ENCODE results near the gene C2. TPM values are rescaled to one million over a fixed set of nuclear protein-coding genes. Genes with fewer than 3 reads are reported as not detected.

The C2 gene
- polyA plus RNA-seq (2011; rRNA removed) (0.74 and 1.2 TPM in 2 replicates), polyA minus RNA-seq (2011; rRNA and poly(A)+ RNA removed) (0.10 and 0.52 TPM in 2 replicates)

- DNase-seq (ENCODE audit: low read depth) = no peak
- ChIA-PET POLR2A (interaction anchor here (0.6 kb wide), 1 partner anchor 263 kb away, joined by 3 read pairs; no protein-coding TSS in a partner anchor), CTCF (no interaction called here)
- no peaks in the 10 kb centered on the region for H3K36me3 ChIP-seq (ENCODE audit: control insufficient read depth, insufficient read depth, low read length)
- no peak within 1 kb of the TSS for H3K4me3 ChIP-seq (ENCODE audit: low read depth, low read length)
- no peaks in the 10 kb centered on the region; the same call in 1 of the 2 replicates for H3K27me3 ChIP-seq (ENCODE audit: control insufficient read depth, insufficient read depth, low read length)
- TF ChIP-seq, protein P1, sequence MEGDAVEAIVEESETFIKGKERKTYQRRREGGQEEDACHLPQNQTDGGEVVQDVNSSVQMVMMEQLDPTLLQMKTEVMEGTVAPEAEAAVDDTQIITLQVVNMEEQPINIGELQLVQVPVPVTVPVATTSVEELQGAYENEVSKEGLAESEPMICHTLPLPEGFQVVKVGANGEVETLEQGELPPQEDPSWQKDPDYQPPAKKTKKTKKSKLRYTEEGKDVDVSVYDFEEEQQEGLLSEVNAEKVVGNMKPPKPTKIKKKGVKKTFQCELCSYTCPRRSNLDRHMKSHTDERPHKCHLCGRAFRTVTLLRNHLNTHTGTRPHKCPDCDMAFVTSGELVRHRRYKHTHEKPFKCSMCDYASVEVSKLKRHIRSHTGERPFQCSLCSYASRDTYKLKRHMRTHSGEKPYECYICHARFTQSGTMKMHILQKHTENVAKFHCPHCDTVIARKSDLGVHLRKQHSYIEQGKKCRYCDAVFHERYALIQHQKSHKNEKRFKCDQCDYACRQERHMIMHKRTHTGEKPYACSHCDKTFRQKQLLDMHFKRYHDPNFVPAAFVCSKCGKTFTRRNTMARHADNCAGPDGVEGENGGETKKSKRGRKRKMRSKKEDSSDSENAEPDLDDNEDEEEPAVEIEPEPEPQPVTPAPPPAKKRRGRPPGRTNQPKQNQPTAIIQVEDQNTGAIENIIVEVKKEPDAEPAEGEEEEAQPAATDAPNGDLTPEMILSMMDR (IDR thresholded peaks at IDR 0.05; ENCODE audit: insufficient read depth, low read depth, low read length) = no peak
Measured at GRCh38 chr6:31927242-31927862, at the start of gene C2. C2 (plus strand) TSS chr6:31927717; CDS start chr6:31927753, 36 bp downstream.

DNA sequence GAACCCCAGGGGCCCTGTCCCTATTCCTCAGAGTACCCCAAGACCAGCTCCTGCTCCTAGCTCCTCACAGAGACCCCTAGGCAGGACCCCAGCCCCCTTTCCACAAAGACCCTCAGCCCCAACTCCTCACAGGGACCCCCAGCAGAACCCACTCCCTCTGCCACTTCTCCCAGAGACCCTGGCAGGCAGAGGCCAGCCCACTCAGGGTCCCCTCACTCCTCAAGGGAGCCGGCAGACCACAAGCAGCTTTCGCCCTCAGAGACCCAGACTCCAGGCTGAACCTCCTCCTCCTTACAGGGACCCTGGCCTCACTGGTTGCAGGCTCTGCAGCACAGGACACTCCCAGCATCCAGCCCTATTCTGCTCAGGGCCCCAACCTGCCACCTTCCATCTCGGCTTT, 49.3 kb upstream of the C2 start:
- ChIA-PET CTCF (interaction anchor here (0.6 to 1.0 kb wide), 2 partner anchors 9 to 12 kb away, joined by 3 read pairs; no protein-coding TSS in a partner anchor), POLR2A (no interaction called here)
- Histone ChIP-seq H3K36me3 (ENCODE audit: control insufficient read depth, insufficient read depth, low read length) (peaks cover 18% of the 10 kb centered on the region), H3K4me3 (ENCODE audit: low read depth, low read length) (no peak overlapping the region), H3K27me3 (ENCODE audit: control insufficient read depth, insufficient read depth, low read length) (no peaks in the 10 kb centered on the region)
- TF ChIP-seq, protein P1 (IDR thresholded peaks at IDR 0.05; ENCODE audit: insufficient read depth, low read depth, low read length) = no peak
- DNase-seq (ENCODE audit: low read depth) = no peak

DNA sequence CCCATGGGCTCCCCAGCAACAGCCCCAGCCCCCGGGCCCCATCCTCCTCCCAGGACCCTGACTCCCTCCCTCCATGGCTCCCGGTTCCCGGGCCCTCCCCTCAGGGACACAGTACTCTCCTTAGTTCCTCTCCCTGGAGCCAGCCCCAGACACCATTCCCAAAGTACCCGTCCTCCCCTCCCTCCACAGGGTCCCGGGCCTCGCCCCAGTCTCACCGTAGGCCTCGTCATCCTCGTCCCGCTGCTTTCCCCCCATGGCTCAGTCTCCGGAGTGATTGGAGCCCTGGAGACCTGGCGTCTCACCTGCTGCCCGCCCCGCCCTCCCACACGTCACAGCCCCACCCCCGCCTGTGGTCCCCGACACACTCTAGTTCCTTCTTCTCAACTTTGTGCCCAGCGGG, 48.8 kb upstream of the C2 start, which contains the start of gene SLC44A4:
TSS of gene SLC44A4 (minus strand) at position 272 of the 400 bp plus-strand sequence. CDS start at position 255, 17 bp downstream.
- CTCF ChIA-PET = interaction anchor here (1.0 kb wide), 1 partner anchor 11 kb away, joined by 3 read pairs; no protein-coding TSS in a partner anchor

DNA sequence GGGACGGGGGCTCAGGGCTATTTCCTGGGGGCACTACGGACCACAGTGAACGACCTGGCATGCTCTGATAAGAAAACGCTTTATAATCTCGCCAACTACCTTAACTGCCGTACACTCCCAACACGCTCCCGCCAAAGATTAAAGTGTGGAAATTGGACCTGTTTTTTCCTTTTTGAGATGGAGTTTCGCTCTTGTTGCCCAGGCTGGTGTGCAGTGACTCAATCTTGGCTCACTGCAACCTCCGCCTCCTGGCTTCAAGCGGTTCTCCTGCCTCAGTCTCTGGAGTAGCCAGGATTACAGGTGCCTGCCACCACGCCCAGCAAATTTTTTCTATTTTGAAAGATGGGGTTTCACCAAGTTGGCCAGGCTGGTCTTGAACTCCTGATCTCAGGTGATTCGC, 48.4 kb upstream of the C2 start:
- ChIA-PET POLR2A (no interaction called here), CTCF (interaction anchor here (1.0 kb wide), 1 partner anchor 11 kb away, joined by 3 read pairs; no protein-coding TSS in a partner anchor)
- no peak for DNase-seq (ENCODE audit: low read depth)
- TF ChIP-seq, protein P1 (IDR thresholded peaks at IDR 0.05; ENCODE audit: insufficient read depth, low read depth, low read length) = no peak
- peaks cover 23% of the 10 kb centered on the region for H3K36me3 ChIP-seq (ENCODE audit: control insufficient read depth, insufficient read depth, low read length)
- H3K4me3 ChIP-seq (ENCODE audit: low read depth, low read length) = no peak overlapping the region
- H3K27me3 ChIP-seq (ENCODE audit: control insufficient read depth, insufficient read depth, low read length) = no peaks in the 10 kb centered on the region

More for the DNA sequence above, 48.8 kb upstream of the C2 start, which contains the start of gene SLC44A4:
- TF ChIP-seq, protein P1 (IDR thresholded peaks at IDR 0.05; ENCODE audit: insufficient read depth, low read depth, low read length) = no peak
- Histone ChIP-seq H3K4me3 (ENCODE audit: low read depth, low read length) (no peak within 1 kb of the TSS), H3K36me3 (ENCODE audit: control insufficient read depth, insufficient read depth, low read length) (peaks cover 23% of the 10 kb centered on the region), H3K27me3 (ENCODE audit: control insufficient read depth, insufficient read depth, low read length) (no peaks in the 10 kb centered on the region)
- DNase-seq (ENCODE audit: low read depth) = no peak
- POLR2A ChIA-PET = no interaction called here

GRCh38 chr6:31879901-31880300, 47.6 kb upstream of the C2 start:
- no peaks in the 10 kb centered on the region for H3K27me3 ChIP-seq (ENCODE audit: control insufficient read depth, insufficient read depth, low read length)
- ChIA-PET CTCF (interaction anchor here (0.5 to 1.3 kb wide), 2 partner anchors 73 to 75 kb away, joined by 3 read pairs; no protein-coding TSS in a partner anchor), POLR2A (no interaction called here)
- H3K4me3 ChIP-seq (ENCODE audit: low read depth, low read length) = no peak overlapping the region
- peaks cover 29% of the 10 kb centered on the region for H3K36me3 ChIP-seq (ENCODE audit: control insufficient read depth, insufficient read depth, low read length)
- DNase-seq (ENCODE audit: low read depth) = no peak
- TF ChIP-seq, protein P1 (IDR thresholded peaks at IDR 0.05; ENCODE audit: insufficient read depth, low read depth, low read length) = no peak
